GM18909 (cell line): ENCODE results near the gene CELF2.
A peak's percentile ranks its signal among the peaks of the same experiment; 100 is the strongest.

Experiments
- ATAC-seq: cut with Tn5 transposase; IDR thresholded peaks from one replicate; pipeline ENCODE4 v1.9.1; 2021; ENCODE audit warnings: mild to moderate bottlenecking; ENCODE audit not compliant: unreplicated experiment, poor library complexity

The CELF2 gene

DNA sequence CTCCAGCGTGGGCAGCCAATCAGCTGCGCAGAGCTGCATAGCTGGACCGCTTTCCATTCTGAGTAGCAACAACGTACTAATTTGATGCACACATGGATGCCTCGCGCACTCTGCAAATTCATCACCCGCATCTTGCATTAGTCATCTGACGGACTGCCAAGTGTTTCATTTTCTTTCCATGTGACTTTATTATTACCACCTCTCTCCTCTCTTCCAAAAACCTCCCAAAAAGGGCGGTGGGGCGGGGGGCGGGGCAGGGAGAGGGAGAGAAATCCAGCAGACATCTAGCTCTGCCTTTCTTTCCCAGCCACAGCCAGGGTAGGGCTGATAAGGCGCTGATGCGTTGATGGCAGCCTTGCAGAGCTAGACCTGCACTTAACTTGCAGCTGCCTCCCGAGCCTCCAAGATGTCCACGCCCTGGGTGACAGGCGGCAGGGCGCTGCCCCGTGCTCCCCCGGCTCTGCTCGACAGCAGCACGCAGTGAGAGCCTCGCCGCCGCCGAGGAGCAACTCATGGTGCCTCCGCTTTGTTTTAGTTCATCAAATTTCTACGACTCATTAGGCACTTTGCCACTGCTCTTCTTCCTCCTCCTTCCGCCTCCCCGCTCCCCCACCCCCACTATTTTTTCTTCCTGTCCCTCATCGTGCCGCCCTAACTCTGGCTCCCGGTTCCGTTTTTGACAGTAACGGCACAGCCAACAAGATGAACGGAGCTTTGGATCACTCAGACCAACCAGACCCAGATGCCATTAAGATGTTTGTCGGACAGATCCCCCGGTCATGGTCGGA lies 147.3 kb downstream of the CELF2 start:
- ATAC-seq: peak; percentile 27

DNA sequence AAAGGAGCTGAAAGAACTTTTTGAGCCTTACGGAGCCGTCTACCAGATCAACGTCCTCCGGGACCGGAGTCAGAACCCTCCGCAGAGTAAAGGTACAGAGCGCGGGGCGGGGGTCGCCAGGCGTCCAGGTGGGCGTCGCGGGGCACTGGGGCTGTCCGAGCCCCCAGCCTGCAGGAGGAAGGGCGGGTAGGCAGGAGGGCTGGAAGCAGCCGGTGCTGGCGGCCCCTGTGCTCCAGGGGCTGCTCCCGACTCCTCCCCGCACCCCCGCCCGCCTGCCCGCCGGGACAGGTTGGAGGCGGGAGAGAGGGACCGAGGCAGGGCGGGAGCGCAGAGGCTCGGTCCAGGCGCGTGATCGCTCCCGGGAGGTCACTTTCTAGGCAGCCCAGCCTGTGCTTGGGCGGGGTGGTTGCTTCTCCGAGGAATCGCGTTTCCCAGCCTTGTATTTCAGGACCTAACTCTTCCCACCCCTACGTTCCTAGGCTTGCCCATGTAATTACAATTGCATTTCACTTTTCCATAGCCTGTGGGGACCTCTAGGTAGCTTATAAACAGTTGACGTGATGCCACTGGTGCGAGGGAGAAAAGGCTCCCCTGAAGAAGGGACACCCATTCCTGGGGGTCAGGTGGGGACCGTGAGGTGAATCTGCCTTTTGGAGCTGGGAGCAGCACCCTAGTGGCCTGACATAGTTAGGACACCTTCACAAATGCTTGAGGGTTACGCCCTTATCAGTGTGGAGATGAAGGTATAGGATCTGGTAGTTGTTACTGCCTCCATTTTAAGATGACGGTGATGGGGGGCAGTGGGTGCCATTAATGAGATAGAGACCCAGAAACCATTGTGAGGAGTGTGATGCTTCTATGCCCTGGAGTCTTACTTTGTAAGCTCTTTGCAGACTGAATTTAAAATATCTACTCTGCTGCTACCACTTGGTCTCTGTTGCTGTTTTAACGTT lies 148.2 kb downstream of the CELF2 start:
- ATAC-seq: peak; percentile 62

DNA sequence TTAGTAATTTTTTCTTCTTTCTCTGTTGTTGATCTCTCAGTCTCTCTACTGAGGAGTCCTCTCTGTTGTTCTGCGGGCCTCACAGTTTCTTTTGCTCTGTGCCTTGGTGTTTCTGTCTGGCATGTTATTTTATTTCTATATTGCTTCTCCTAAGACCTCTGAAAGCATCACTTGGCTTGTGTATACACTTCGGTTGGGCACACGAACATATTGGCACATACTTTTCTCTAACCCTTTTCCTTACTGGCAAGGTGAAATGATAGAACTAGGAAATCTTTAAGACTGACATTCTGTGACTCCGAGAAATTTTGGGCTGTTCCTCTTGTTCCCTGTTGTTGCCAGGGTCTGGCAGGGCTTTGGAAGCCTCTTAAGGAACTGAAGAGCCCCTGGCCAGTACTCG lies 148.9 kb downstream of the CELF2 start:
- ATAC-seq: no peak

DNA sequence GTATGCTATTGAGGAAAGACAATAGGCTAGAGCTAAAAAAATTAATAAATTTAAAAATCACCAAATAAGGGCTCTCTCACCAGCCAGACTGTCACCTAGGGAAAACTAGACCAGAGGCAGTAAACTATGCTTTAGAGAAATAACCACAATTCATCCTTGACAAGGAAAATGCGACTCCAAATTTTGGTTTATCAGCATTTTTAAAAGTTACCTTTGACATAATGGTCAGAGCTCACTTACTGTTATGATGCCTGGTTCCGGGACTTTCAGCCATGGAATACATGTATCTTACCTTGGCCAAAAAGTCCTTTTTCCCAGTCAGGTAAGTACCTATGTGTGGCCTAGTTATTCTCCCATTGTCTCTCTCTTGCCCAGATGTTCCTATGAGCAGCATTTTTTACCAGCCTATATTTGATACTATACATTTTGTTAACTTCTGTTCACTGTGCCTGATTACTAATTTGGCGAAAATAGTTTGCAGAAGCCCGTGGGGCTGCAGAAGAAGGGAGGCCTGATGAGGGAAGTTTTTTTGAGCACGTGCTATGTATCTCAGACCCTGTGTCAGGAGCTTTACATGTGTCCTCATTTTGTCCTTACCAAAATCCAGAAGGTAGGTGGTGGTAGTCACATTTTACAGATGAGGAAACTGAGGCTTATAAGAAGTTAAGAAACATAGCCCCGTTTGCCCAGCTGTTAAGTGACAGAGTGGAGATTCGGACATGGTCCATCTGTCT lies 149.7 kb downstream of the CELF2 start:
- ATAC-seq: no peak

DNA sequence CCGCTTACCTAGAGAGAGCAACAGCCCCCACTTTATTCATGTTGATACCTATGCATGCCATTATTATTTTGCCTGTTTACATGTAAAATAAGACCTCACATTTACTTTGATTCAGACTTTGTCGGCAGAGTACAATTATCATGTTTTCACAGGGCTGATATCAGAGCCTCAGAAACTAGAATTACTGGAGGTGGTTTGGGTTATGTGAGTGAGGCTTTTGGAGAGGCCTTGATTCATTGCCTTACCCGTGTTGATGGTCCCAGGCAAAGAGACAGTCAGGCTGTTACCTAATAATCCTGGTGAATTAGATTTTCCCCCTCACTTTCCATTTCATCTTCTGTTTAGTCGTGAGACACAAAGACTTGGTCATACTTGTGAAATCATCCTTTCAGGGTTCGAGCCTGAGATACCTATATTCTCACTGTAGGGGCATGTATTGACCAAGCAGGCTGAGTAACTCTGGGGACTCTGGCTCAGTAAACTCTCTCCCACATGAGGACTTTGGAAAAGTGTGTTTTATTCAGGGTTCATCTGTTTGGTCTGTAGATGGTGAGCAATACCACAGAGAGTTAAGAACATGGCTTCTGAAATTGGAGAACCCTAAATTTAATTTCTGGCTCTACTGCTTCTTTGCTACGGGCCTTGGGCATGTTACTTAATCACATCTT lies 150.9 kb downstream of the CELF2 start:
- ATAC-seq: no peak

DNA sequence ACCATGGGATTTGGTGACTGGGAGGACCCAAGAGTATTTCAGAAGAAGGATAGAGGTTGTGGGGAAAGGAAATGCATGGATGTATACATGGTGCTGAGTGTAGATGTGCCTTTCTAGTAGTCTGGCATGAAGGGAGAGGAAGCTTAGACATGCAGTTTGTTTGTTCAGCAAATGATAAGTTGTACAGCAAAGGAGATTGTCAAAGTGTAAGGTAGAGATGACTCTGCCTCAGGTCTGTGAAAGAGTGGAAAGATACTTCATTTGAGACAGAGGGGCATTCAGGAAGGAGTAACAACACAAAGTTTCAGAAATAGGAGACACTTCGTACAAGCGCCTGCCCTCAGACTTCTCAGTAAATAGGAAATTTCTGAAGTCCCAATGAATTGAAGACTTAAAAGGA lies 152.3 kb downstream of the CELF2 start:
- ATAC-seq: no peak

DNA sequence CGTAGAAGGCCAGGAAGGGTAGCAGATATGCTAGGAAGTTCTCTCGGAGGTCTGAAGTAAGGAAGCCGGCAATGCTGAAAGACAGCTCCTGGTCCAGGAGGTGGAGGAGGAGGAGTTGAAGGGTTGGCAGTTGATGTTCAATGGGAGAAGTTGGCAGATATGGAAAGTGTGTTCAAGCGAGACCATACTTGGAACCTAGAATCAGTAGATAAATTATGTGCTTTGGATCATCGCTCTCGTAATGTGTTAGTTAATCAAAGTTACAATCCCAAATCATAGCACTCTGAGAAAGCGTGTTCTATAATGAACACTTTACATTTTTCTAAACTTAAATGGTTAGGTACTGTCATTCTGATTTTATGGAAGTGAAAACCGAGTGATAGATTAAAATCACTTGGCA lies 152.9 kb downstream of the CELF2 start:
- ATAC-seq: no peak

DNA sequence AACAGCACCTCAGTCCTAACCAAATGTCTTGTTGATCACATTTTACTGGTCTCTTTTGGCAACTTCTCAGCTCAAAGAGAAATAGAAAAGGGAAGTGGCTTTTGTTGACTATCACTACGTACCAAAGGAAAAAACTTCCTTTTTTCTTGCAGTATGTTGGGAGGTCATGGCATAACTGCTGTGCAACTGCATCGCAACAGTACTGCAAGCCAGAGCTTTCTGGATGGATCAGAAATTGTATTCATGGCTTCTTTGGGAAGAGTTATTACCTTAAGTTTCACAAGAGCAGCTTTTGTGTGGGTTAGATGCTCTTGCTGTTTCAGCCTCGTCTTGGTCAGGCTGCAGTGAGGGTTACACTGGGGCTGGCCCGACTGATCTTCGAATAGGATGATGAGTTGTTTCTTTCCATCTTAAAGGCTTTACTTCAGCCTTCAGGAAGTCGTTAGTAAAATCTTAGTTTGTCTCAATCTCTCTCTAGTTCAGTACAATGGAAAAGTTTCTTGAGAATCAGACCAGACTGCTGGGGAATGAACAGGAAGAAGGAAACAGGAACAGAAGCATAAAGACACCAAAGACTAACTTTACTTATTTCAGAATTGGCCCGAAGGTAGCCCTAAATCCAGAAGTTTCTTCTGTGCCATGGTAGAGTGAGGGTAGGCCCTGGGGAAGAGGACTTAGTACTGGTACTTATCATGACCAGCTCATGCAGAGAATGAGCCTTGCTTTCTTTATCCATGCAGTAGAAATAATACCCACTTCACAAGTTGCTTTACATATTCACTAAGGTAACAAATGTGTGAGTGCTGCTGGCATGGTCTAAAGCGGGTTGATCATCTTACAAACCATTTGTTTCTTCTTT lies 153.6 kb downstream of the CELF2 start:
- ATAC-seq: peak; percentile 38

DNA sequence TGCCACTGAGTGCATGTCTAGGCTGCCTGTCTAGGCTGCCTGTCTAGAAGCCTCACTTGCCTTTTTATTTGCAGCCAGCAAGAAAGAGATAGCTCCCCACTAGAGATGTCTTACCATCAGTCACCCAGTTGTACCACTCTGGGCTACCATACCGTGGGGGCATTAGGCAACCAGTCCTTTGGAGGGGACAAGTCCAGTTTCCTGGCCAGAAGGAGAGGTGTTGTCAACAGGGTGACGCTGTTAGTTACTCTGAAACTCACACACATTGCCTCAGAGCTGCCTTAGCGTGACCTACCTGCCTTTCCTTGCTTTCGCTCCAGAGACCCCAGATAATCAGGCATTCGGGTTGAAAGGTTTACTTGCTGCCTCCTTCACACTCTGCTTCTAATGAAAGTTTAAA lies 155.4 kb downstream of the CELF2 start:
- ATAC-seq: peak; percentile 19

DNA sequence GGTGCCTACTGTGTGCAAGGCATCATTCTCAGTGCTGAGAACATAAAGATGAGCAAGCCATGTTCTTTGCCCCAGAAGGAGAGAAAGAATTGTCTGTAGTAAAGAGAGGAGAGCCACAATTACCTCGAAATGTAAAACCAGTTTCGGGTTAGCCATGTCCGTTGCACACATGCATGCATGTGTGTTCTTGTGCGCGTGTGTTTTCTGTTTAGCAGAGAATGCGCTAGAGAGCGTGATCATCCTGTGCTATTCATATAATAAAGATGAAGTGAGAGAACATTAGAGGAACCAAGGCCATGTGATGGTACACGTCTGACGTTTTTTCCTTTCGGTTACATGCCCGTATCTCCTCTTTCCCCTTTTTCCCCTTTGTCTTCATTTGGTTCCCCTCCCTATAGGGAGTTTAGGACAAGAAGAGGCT lies 158.2 kb downstream of the CELF2 start:
- ATAC-seq: peak; percentile 42

DNA sequence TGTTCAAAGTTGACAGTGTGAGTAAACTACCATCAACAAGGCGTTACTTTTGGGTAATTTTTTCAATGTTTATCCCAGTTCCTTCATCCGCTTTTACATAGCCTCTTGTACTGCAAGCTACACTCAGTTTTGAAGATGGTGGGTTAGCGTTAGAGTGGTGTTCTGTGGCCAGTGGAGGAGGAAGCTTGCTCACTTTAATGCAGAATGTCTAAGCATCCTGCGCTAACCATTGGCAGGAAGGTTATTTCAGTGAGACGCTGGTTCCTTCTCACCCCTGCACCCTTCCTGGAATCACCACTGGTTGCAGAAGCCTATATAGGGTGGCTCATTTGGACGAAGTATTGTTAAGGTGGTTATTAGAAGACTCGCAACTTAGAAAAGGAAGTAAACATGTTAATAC lies 159.1 kb downstream of the CELF2 start:
- ATAC-seq: peak; percentile 20

DNA sequence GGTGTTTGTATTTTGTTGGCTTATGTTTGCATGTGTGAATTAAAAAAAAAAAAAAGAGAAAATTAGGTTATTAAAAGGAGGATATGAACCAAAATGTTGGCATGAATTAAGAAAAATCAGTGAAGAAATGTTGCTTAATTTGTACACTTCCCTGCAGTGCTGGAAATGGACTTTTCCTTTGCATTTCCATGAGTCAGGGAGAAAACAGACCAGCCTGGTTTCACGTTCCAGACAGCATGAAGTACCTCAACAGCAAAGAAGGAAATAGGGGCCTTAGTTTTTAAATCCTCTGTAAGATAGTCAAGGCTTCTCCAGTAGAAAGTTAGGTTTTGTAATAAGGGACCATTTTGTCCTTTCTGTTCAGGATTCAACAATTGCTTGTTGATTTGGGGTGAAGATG lies 159.7 kb downstream of the CELF2 start:
- ATAC-seq: no peak

DNA sequence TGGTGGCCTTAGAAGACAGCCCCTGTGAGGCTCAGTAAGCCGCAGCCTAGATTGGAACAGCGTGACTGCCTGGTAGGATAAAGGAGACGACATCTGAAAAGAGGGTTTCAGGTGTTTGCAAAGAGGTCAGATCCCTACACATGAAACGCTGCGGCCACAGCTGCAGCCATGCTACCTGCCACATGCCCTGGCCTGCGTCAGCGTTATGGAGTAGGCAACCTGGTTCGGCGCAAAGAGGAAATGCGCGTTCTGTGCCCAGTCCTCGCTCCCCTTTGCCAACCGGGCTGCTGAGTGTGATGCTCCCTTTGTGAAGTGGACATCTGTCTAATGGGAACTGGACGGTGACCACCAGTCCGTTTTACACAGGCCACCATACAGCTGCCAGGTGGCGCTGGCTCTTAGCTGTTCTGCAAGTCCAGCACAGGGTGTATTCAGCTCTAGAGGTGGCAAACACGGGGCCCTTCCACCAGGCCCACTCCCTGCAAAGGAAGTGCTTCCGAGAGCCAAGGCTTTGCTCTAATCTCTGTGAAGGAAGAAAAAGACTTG lies 160.3 kb downstream of the CELF2 start:
- ATAC-seq: no peak

DNA sequence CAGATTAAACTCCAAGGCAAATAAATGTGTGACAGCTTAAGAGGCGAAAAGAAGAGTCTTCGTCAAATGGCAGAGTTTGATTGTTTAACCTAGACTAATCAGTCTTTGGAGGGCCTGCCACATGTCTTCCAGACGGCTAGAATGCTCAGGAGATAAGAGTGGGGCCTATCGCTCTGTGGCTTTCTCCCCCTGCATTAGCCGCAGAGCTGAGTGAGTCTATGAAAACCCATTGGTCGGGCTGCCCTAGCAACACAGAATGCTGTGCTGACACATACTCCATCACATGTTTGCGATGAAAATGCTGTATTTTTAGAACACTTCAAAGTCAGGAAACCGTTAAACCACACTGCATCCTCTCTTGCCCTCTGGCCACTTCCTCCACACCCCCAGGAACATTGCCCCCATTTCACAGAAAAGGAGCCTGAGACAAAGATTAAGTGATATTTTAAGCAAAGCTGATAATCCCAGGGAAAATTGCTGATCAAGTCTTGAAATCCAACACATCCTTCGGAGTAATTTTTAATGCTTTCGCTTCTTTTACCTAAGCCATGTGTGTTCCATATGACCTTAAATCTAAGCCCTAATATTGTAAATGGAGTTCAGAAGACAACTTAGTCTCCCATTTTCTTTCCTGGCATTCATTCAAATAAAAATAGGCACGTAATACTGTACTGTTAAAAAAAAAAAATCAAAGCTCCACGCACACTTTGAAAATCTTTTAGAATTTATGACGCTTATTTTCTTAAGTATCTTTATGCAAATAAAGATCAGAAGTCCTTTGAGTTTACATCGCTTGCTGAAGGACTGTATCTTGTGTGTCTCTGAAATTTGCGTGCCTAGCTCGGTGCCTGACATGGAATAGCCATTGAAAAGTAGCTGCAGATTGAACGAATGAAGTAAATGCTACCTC lies 161.2 kb downstream of the CELF2 start:
- ATAC-seq: peak; percentile 86

DNA sequence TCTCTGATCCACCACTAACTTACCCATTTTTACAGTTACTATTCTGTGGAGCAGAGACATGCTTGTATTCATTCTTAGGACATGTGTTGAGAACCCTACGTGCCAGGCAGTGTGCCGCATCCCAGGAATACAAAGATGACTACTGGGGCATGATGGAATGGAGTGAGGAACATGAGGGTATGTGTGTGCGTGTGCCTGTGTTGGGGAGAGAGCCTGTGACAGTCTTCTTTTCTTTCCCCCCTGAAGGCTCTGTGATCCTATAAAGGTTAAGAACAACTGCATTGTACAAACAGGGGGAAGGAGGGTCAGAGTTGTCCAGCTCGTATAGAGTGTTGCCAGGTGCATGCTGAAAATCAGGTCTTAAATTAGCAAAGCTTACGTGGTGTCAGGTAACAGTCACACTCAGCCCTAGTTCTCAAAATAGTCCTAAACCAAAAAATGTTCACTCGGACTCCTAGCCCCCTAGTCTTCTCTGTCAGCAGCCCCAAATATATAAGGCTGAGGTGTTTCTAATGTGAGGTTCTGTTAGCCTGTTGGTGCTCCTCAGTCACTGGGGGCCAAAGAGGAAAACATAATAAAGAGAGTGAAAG lies 161.9 kb downstream of the CELF2 start:
- no peak for ATAC-seq

DNA sequence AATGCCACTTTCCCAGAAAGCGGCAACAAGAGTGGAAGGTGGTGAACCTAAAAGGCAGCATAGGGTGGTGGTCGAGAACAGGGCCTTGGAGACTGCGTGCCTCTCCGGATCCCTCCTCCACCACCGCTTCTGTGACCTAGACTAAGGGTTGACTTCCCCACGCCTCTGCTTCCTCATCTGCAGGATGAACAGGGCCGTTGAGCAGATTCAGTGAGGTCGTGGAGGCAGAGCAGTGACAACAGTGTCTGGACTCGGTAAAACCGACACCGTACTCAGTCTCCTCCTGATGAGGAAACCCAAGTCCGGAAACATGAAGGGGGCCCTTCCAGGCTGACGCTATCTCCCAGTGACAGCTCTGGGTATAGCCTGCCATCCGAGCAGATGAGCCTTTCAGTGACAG lies 162.6 kb downstream of the CELF2 start:
- ATAC-seq: peak; percentile 28

DNA sequence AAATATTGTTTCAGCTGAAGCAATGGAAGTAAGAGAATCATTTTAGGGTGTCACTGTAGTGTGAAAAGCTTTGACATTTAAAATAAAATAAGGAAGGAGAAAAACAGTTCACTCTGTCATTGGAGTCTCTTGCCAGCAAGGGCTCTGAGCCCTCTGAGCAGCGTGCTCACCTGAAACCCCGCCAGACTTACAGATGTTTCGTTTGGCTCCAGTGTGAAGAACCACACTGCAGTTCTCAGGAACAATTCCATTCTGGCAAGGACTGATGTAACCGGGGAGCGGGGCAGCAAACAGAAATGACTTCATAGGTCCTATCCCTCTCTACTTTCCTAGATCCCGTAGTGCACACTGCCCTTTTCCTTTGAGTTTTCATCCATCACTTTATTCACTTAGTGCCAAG lies 164.3 kb downstream of the CELF2 start:
- no peak for ATAC-seq

DNA sequence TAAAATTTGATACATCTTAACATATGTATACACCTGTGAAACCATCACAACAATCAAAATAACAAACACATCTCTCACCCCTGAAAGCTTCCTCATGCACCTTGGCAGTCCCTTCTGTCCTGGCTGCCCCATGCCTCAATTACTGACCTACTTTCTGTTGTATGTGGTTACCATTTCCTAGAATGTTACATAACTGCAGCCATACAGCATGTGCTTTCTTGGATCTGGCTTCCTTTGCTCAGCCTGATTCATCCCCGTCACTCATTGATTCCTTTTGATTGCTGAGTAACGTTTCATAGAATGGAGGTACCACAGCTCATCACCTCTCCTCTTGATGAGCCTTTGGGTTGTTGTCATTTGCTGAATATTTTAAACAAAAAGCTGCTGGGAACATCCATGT lies 165.3 kb downstream of the CELF2 start:
- no peak for ATAC-seq
